Chondrocyte (in vitro differentiated cells): Measurements from ENCODE around the gene MRPS24. TPM values are rescaled to one million over a fixed set of nuclear protein-coding genes. Genes with fewer than 3 reads are reported as not detected.
"Not testable (repeated sequence)": the region's sequence is repeated elsewhere in the genome, so short reads cannot be mapped to it uniquely, and the experiment has no call there.

Experiments
- DNase-seq: peaks from one replicate; pipeline ENCODE4 v3.0.0; 2021; ENCODE audit warnings: mixed read lengths, low spot score
- H3K27ac Mint-ChIP-seq: one replicate; pipeline ENCODE4 v1.8.0; 2021; ENCODE audit warnings: mild to moderate bottlenecking, moderate library complexity, mixed read lengths; ENCODE audit not compliant: unreplicated experiment
- H3K27me3 Mint-ChIP-seq: 2 replicates; pipeline ENCODE4 v1.8.0; 2021; ENCODE audit warnings: low read depth, mixed read lengths
- H3K36me3 Mint-ChIP-seq: 2 replicates; pipeline ENCODE4 v1.8.0; 2021; ENCODE audit warnings: low read depth, mixed read lengths
- H3K4me1 Mint-ChIP-seq: 2 replicates; pipeline ENCODE4 v1.8.0; 2021; ENCODE audit warnings: low read depth, mild to moderate bottlenecking, mixed read lengths
- H3K4me3 Mint-ChIP-seq: one replicate; pipeline ENCODE4 v1.8.0; 2021; ENCODE audit warnings: mild to moderate bottlenecking, moderate library complexity, mixed read lengths; ENCODE audit not compliant: unreplicated experiment
- H3K9me3 Mint-ChIP-seq: 2 replicates; pipeline ENCODE4 v1.8.0; 2021; ENCODE audit warnings: low read depth, mixed read lengths
- CTCF ChIP-seq: fragments of 200-600 bp; sonication (generic); IDR thresholded peaks from 2 replicates; pipeline ENCODE4 v1.5.0; 2021; ENCODE audit warnings: antibody characterized with exemption, mild to moderate bottlenecking, moderate library complexity
- total RNA-seq: library from RNA; stranded (reverse); gene quantifications from 3 replicates; pipeline ENCODE4 v1.2.1, GENCODE V29; 2021

MRPS24 gene
- total RNA-seq, 1 donor from 2014 or later = 70.2 TPM

DNA sequence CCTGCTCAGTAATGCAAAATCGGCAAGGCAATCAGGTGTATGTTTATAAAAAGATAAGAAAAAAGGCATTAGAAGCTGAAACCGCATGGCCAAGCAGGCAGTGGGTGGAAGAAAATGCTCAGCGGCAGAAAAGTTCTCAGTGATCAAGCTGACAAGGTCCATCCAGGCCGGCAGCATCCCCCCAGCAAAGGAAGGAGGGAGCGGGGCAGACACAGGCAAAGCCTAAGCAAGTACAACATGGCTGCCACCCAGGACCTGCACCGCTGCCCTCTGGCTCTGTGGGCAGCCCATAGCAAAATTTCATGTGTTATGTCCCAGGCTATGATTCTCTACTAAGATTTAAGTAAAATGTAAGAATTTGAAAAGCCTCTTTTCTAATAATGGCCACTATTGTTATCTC is 45.4 kb downstream of the MRPS24 start:
- Mint-ChIP-seq H3K27me3 (peaks cover 70% of the 10 kb centered on the region), H3K4me3 (no peak overlapping the region), H3K9me3 (no peaks in the 10 kb centered on the region), H3K27ac (no peak overlapping the region), H3K4me1 (no peaks in the 10 kb centered on the region), H3K36me3 (peaks cover 2% of the 10 kb centered on the region)
- TF ChIP-seq CTCF = no peak
- no peak for DNase-seq

DNA sequence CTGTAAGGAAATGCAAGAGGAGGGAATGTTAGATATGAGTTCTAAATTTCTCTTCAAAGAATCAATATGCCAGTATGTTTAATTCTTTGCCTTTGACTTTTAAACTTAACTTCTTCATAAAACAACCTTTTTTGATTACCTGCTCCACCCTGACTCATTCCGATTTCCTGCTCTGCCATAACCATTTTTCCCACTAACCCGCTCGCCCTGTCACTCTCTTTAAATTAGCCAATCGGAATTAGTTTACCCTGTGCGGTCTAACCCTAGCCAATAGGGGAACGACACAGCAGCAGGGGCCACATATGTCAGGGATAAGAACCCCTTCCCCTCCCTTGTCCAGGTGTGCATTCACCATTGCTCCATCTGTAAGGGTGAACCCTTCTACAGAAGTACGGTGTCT is 45.9 kb downstream of the MRPS24 start:
- not testable (repeated sequence) for H3K4me3 Mint-ChIP-seq, H3K36me3 Mint-ChIP-seq, DNase-seq, H3K4me1 Mint-ChIP-seq, H3K27ac Mint-ChIP-seq, H3K9me3 Mint-ChIP-seq
- peaks cover 69% of the 10 kb centered on the region for H3K27me3 Mint-ChIP-seq

Other genes starting within 250 kb of the MRPS24 start
- gene COA1, start 140.0 kb downstream of the MRPS24 start, total RNA-seq = 31.4 to 36.6 TPM (median 33.5 TPM) in 3 replicates
- 27.2 to 53.8 TPM (median 48.9 TPM) in 3 replicates for gene BLVRA, start 110.8 kb downstream of the MRPS24 start, total RNA-seq
- gene URGCP, start 37.1 kb upstream of the MRPS24 start, total RNA-seq = 24.4 to 31.3 TPM (median 25.4 TPM) in 3 replicates
- gene UBE2D4, start 56.9 kb upstream of the MRPS24 start, total RNA-seq = 15.4 to 26.8 TPM (median 22.5 TPM) in 3 replicates
- not detected in 3 replicates for gene SPDYE1, start 128.4 kb upstream of the MRPS24 start, total RNA-seq
- 95.5 to 115 TPM (median 97.1 TPM) in 3 replicates for gene DBNL, start 175.2 kb upstream of the MRPS24 start, total RNA-seq
- 0.25 to 0.41 TPM in 2 of 3 replicates, not detected in the other for gene PGAM2, start 196.1 kb upstream of the MRPS24 start, total RNA-seq
- 14.3 to 19.0 TPM (median 15.5 TPM) in 3 replicates for gene POLM, start 213.0 kb upstream of the MRPS24 start, total RNA-seq
- gene AEBP1, start 234.8 kb upstream of the MRPS24 start, total RNA-seq = 242 to 422 TPM (median 412 TPM) in 3 replicates